Activated CD4-positive, alpha-beta T cell treated with anti-CD3 and anti-CD28 coated beads for 1 hour (primary cell): Measurements from ENCODE around the gene FCER2.
"Not testable (repeated sequence)": the region's sequence is repeated elsewhere in the genome, so short reads cannot be mapped to it uniquely, and the experiment has no call there.

ENCODE experiments used
- DNase-seq: peaks from one replicate; pipeline ENCODE4 v3.0.0-alpha.2; 2020

The FCER2 gene

GRCh38 chr19:7645163-7645562 lies 56.8 kb downstream of the FCER2 start:
- no peak for DNase-seq

- DNase-seq = no peak
Measured at GRCh38 chr19:7644550-7644877, 57.4 kb downstream of the FCER2 start.

GRCh38 chr19:7643629-7644549 lies 58.0 kb downstream of the FCER2 start:
- DNase-seq = not testable (repeated sequence)

GRCh38 chr19:7643031-7643415 lies 58.9 kb downstream of the FCER2 start:
- DNase-seq = no peak

GRCh38 chr19:7642295-7643030 lies 59.5 kb downstream of the FCER2 start:
- no peak for DNase-seq

GRCh38 chr19:7641290-7642276 lies 60.3 kb downstream of the FCER2 start:
- no peak for DNase-seq

- no peak for DNase-seq
Measured at GRCh38 chr19:7640803-7641202, 61.1 kb downstream of the FCER2 start.

GRCh38 chr19:7639863-7640348 lies 62.0 kb downstream of the FCER2 start:
- DNase-seq = no peak

GRCh38 chr19:7638802-7639465 lies 63.0 kb downstream of the FCER2 start:
- DNase-seq = no peak
